ENCODE data around the gene S100A16.

The S100A16 gene

GRCh38 chr1:153636312-153636711 lies 23.4 kb upstream of the S100A16 start:
- DNase-seq (ENCODE audit: low read depth), result no peak

GRCh38 chr1:153635872-153636271 lies 22.9 kb upstream of the S100A16 start:
- DNase-seq (ENCODE audit: low read depth), result no peak

GRCh38 chr1:153633754-153634665 lies 21.1 kb upstream of the S100A16 start, which contains the start of gene CHTOP:
CHTOP (plus strand) TSS chr1:153634066; CDS start chr1:153636589, 2,523 bp downstream.
- peak; percentile 96 for DNase-seq (ENCODE audit: low read depth)

GRCh38 chr1:153633161-153633753 lies 20.3 kb upstream of the S100A16 start:
- no peak for DNase-seq (ENCODE audit: low read depth)

GRCh38 chr1:153631047-153632022 lies 18.4 kb upstream of the S100A16 start:
- no peak for DNase-seq (ENCODE audit: low read depth)

- DNase-seq (ENCODE audit: low read depth), result no peak
These were observed 17.4 kb upstream of the S100A16 start for GRCh38 chr1:153630384-153630783.

- DNase-seq (ENCODE audit: low read depth), result no peak
These were observed 17.0 kb upstream of the S100A16 start for GRCh38 chr1:153629971-153630370.

- DNase-seq (ENCODE audit: low read depth), result no peak
These were observed 16.4 kb upstream of the S100A16 start for GRCh38 chr1:153629343-153629665.

GRCh38 chr1:153628638-153629342 lies 15.9 kb upstream of the S100A16 start:
- no peak for DNase-seq (ENCODE audit: low read depth)

GRCh38 chr1:153627715-153628626 lies 15.0 kb upstream of the S100A16 start, which contains the start of gene S100A1:
S100A1 (plus strand) TSS chr1:153628434; CDS start chr1:153630522, 2,088 bp downstream.
- DNase-seq (ENCODE audit: low read depth), result no peak

GRCh38 chr1:153626904-153627714 lies 14.2 kb upstream of the S100A16 start, which contains the start of gene S100A13:
S100A13 (minus strand) TSS chr1:153627505; CDS start chr1:153626472, 1,033 bp downstream.
- peak; percentile 83 for DNase-seq (ENCODE audit: low read depth)

- DNase-seq (ENCODE audit: low read depth), result no peak
These were observed 13.6 kb upstream of the S100A16 start for GRCh38 chr1:153626477-153626903.

GRCh38 chr1:153624965-153625611 lies 12.2 kb upstream of the S100A16 start:
- DNase-seq (ENCODE audit: low read depth), result no peak

- DNase-seq (ENCODE audit: low read depth), result no peak
These were observed 10.2 kb upstream of the S100A16 start for GRCh38 chr1:153623101-153623500.

GRCh38 chr1:153619171-153619570 lies 6.2 kb upstream of the S100A16 start:
- no peak for DNase-seq (ENCODE audit: low read depth)

GRCh38 chr1:153617663-153618062 lies 4.7 kb upstream of the S100A16 start:
- DNase-seq (ENCODE audit: low read depth), result no peak

- no peak for DNase-seq (ENCODE audit: low read depth)
These were observed 4.0 kb upstream of the S100A16 start for GRCh38 chr1:153616917-153617311.

GRCh38 chr1:153616144-153616916 lies 3.4 kb upstream of the S100A16 start, which contains the start of gene S100A14:
S100A14 (minus strand) TSS chr1:153616325; CDS start chr1:153615858, 467 bp downstream.
- no peak for DNase-seq (ENCODE audit: low read depth)
